Vagina (tissue), 2 donors: ENCODE results near the gene CORO2B. TPM values are rescaled to one million over a fixed set of nuclear protein-coding genes. Genes with fewer than 3 reads are reported as not detected.

ENCODE experiments used
- DNase-seq, 2 donors: peaks; one replicate each; pipeline ENCODE4 v3.0.0-alpha.2; 2017; ENCODE audit errors: extremely low spot score in 2 of 2
- H3K27ac ChIP-seq: fragments of 200-600 bp; sonication (generic); one replicate; pipeline ENCODE4 v1.5.1; 2019
- H3K27me3 ChIP-seq: fragments of 200-600 bp; sonication (generic); one replicate; pipeline ENCODE4 v1.5.1; 2019
- H3K36me3 ChIP-seq, 2 donors: fragments of 200-600 bp; sonication (generic); one replicate each; pipeline ENCODE4 v1.5.1; 2017 to 2019
- H3K4me1 ChIP-seq: fragments of 200-600 bp; sonication (generic); one replicate; pipeline ENCODE4 v1.5.1; 2019
- H3K4me3 ChIP-seq, 2 donors: fragments of 200-600 bp; sonication (generic); 1 replicate in 1 of 2; 2 replicates in 1 of 2; pipeline ENCODE4 v1.5.1; 2016 to 2019
- H3K9me3 ChIP-seq: fragments of 200-600 bp; sonication (generic); one replicate; pipeline ENCODE4 v1.5.1; 2019
- CTCF ChIP-seq, 3 experiments: fragments of 450-650 bp in 2 of 3; fragments of 200-600 bp in 1 of 3; sonication (generic) in 1 of 3; IDR thresholded peaks; one replicate each; pipeline ENCODE4 v1.5.1; 2017 to 2019; ENCODE audit warnings: antibody characterized with exemption in 3 of 3, mild to moderate bottlenecking in 2 of 3, moderate library complexity in 2 of 3
- POLR2A ChIP-seq, 2 donors: fragments of 450-650 bp; IDR thresholded peaks; one replicate each; pipeline ENCODE4 v1.6.1; 2017; ENCODE audit warnings: antibody characterized with exemption in 2 of 2, mild to moderate bottlenecking in 2 of 2, moderate library complexity in 2 of 2
- POLR2AphosphoS5 ChIP-seq, 2 donors: sonication (generic); formaldehyde crosslinking; IDR thresholded peaks; one replicate each; pipeline ENCODE4 v1.9.0; 2017; ENCODE audit warnings: antibody characterized with exemption in 2 of 2, mild to moderate bottlenecking in 2 of 2, low read depth in 1 of 2; ENCODE audit not compliant: insufficient read depth in 1 of 2
- intact Hi-C: fragments of 100-400 bp; cut with DNase I; formaldehyde crosslinking; loops from one replicate; pipeline ENCODE4 v1.15.1; 2023
- total RNA-seq: library from RNA; depleted of rRNA; stranded (reverse); fragments of >200 nt; gene quantifications from one replicate; pipeline ENCODE4 v1.2.3, GENCODE V29; 2016

The CORO2B gene
- total RNA-seq, 1 donor from 2014 or later: 4.7 TPM

- TF ChIP-seq POLR2A (IDR thresholded peaks at IDR 0.05) (no peak), POLR2AphosphoS5 (IDR thresholded peaks at IDR 0.05; ENCODE audit: insufficient read depth in 1 of 2, low read depth in 1 of 2) (no peak)
- Histone ChIP-seq H3K4me3 (no peak overlapping the region), H3K36me3 (no peaks in the 10 kb centered on the region), H3K4me1 (no peaks in the 10 kb centered on the region), H3K27ac (no peak overlapping the region), H3K9me3 (no peaks in the 10 kb centered on the region), H3K27me3 (no peaks in the 10 kb centered on the region)
- intact Hi-C loops: no loop called here
- no peak for DNase-seq
These were observed 13.3 kb downstream of the CORO2B start for GRCh38 chr15:68592054-68592453.

DNA sequence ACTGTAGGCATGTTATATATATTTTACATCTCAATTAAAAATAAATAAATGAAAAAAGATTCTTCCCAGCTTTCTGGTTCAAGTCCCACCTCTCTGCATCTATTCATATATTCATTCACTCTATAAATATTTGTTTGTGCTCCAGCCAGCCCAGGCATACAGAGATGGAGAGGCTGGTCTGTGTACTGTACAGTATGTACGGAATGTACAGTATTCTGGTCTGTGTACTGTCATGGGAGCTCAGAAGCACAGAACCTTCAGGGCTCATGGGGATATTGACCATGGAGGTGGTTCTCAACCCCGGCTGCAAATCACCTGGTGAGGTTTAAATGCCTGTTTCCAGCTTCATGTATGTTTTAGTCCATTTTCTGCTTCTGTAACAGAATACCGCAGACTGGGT, 13.8 kb downstream of the CORO2B start:
- H3K27me3 ChIP-seq: no peaks in the 10 kb centered on the region
- H3K36me3 ChIP-seq: no peaks in the 10 kb centered on the region
- peaks cover under 1% of the 10 kb centered on the region for H3K4me1 ChIP-seq
- no peak for DNase-seq
- no peaks in the 10 kb centered on the region for H3K9me3 ChIP-seq
- no peak for TF ChIP-seq POLR2AphosphoS5 (IDR thresholded peaks at IDR 0.05; ENCODE audit: insufficient read depth in 1 of 2, low read depth in 1 of 2)
- TF ChIP-seq CTCF (IDR thresholded peaks at IDR 0.05): no peak
- no peak for TF ChIP-seq POLR2A (IDR thresholded peaks at IDR 0.05)
- intact Hi-C loops: no loop called here
- H3K27ac ChIP-seq: no peak overlapping the region
- H3K4me3 ChIP-seq: no peak overlapping the region

- intact Hi-C loops: no loop called here
These were observed 14.5 kb downstream of the CORO2B start for GRCh38 chr15:68593341-68593740.

GRCh38 chr15:68593828-68594532, 15.2 kb downstream of the CORO2B start:
- Histone ChIP-seq H3K27me3 (no peaks in the 10 kb centered on the region), H3K36me3 (no peaks in the 10 kb centered on the region), H3K4me3 (no peak overlapping the region), H3K4me1 (peaks cover 11% of the 10 kb centered on the region), H3K27ac (no peak overlapping the region), H3K9me3 (no peaks in the 10 kb centered on the region)
- no peak for DNase-seq
- TF ChIP-seq CTCF (IDR thresholded peaks at IDR 0.05) (no peak), POLR2A (IDR thresholded peaks at IDR 0.05) (no peak), POLR2AphosphoS5 (IDR thresholded peaks at IDR 0.05; ENCODE audit: insufficient read depth in 1 of 2, low read depth in 1 of 2) (no peak)
- intact Hi-C loops: no loop called here

More at GRCh38 chr15:68593341-68593740, 14.5 kb downstream of the CORO2B start:
- no peak overlapping the region for H3K4me3 ChIP-seq
- no peaks in the 10 kb centered on the region for H3K9me3 ChIP-seq
- no peak for TF ChIP-seq POLR2A (IDR thresholded peaks at IDR 0.05)
- no peak overlapping the region for H3K27ac ChIP-seq
- peaks cover 8% of the 10 kb centered on the region for H3K4me1 ChIP-seq
- no peaks in the 10 kb centered on the region for H3K36me3 ChIP-seq
- no peak for DNase-seq
- H3K27me3 ChIP-seq: no peaks in the 10 kb centered on the region

DNA sequence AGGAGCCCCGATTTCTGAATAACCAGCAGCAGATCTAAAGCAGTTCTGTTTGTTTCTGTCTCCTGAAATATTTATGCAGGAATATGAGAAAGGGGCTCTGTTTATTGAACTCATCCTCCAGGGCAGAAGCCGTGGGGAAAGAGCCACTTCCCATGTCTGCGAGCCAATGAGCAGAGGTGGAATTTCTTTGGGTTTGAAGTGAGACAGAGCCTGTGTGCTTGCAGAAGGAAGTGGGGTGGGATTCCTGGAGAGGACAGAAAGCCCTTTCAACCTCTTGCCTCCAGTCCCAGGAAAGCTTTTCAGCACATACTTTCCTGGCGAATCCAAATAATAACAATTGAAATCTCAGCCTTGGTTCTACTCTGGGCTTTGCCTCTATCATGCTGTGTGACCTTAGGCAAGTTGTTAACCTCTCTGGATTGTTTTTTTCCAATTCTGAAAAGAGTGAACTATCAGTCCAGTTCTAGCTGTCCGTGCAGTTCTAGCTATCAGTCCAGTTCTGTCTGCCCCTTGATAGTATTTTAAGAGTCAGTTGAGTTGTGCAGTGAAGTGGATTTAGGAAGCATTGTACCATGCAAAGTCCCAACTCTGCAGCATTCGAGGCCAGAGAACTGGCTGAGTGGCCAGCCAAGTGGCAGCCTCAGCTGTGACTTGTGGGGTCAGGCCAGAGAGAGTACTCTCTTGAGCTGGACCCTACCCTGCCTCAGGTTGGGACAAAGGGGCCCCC, 15.9 kb downstream of the CORO2B start:
- Histone ChIP-seq H3K36me3 (no peaks in the 10 kb centered on the region), H3K27me3 (no peaks in the 10 kb centered on the region), H3K9me3 (no peaks in the 10 kb centered on the region), H3K4me3 (no peak overlapping the region), H3K4me1 (peaks cover 11% of the 10 kb centered on the region), H3K27ac (no peak overlapping the region)
- DNase-seq: no peak
- intact Hi-C loops: no loop called here
- TF ChIP-seq CTCF (IDR thresholded peaks at IDR 0.05) (no peak), POLR2AphosphoS5 (IDR thresholded peaks at IDR 0.05; ENCODE audit: insufficient read depth in 1 of 2, low read depth in 1 of 2) (no peak), POLR2A (IDR thresholded peaks at IDR 0.05) (no peak)

- peaks cover 11% of the 10 kb centered on the region for H3K4me1 ChIP-seq
- no peaks in the 10 kb centered on the region for H3K36me3 ChIP-seq
- no peak overlapping the region for H3K27ac ChIP-seq
- H3K27me3 ChIP-seq: no peaks in the 10 kb centered on the region
- H3K4me3 ChIP-seq: no peak overlapping the region
- no peak for DNase-seq
- TF ChIP-seq POLR2AphosphoS5 (IDR thresholded peaks at IDR 0.05; ENCODE audit: insufficient read depth in 1 of 2, low read depth in 1 of 2) (no peak), CTCF (IDR thresholded peaks at IDR 0.05) (no peak), POLR2A (IDR thresholded peaks at IDR 0.05) (no peak)
- H3K9me3 ChIP-seq: no peaks in the 10 kb centered on the region
- intact Hi-C loops: no loop called here
These were observed 16.4 kb downstream of the CORO2B start for GRCh38 chr15:68595260-68595564.
